ENCODE data around the gene FAM114A1.

Gene FAM114A1

GRCh38 chr4:38867478-38868058, at the start of gene FAM114A1:
Gene FAM114A1, plus strand, starts transcription at chr4:38867806. Its CDS starts 10,273 bp downstream, at chr4:38878079.
- DNase-seq: peak; percentile 17

- no peak for DNase-seq
These were observed 49.1 kb upstream of the FAM114A1 start for GRCh38 chr4:38818441-38818976.

- DNase-seq: no peak
These were observed 48.0 kb upstream of the FAM114A1 start for GRCh38 chr4:38819569-38819968.

GRCh38 chr4:38820329-38821061, 47.1 kb upstream of the FAM114A1 start:
- DNase-seq: no peak

DNA sequence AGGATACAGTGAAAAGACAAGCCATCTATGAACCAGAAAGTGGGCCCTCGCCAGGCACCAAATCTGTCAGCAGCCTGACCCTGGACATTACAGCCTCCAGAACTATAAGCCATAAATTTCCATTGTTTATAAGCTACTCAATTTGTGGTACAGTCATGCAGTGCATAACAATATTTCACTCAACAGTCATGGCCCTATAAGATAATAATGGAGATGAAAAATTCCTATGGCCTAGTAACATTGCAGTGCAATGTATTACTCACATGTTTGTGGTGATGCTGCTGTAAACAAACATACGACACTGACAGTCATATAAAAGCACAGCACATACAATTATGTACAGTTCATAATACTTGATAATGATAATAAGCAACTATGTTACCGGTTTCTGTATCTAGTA, 45.9 kb upstream of the FAM114A1 start:
- DNase-seq: no peak

DNA sequence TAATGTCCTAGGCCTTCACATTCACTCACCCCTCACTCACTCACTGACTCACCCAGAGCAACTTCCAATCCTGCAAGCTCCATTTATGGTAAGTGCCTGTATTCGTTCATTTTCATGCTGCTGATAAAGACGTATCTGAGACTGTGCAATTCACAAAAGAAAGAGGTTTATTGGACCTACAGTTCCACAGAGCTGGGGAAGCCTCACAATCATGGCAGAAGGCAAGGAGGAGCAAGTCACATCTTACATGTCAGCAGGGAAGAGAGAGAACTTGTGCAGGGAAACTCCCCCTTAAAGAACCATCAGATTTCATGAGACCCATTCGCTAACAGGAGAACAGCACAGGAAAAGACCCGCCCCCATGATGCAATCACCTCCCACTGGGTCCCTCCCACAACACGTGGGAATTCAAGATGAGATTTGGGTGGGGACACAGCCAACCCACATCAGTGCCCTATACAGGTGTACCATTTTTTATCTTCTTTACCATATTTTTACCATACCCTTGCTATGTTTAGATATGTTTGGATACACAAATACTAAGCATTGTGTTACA, 44.8 kb upstream of the FAM114A1 start:
- no peak for DNase-seq

DNA sequence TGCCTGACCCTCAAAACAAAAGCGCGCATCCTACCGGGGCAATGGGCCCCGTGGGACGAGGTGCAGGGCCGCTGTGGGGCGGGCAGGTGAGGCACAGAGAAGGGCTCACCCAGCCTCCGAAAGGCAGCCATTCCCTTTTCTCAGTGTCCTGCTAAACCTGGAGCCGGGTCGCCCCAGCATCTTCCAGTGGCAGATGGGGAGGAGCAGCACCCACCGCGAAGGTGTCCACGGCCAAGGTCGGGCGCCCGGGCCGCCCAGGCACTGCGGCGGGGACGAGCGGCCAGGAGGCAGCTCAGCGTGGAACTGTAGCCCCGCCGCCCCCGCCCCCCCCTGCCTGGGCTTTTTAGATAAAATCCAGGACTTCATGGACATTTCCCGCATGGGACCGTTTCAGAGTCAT, 43.8 kb upstream of the FAM114A1 start:
- DNase-seq: no peak

DNA sequence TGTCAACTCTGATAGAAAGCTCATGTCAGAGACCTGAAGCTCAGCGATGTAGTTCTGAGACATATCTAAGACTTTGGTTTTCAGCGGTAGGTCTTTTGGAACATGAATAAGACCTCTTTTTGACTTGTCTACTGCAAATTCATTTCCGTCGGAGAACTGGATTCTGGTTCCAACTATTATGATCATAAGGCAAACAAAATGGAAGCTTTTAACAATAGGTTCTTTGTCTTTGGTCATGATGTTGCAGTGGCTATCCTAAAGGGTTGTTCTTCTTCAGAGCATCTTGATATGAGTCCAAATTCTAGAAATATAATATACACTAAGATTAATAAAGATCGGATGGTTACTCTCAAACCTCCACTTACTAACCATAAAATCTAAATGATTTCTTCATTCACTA, 38.4 kb upstream of the FAM114A1 start:
- DNase-seq: no peak

DNA sequence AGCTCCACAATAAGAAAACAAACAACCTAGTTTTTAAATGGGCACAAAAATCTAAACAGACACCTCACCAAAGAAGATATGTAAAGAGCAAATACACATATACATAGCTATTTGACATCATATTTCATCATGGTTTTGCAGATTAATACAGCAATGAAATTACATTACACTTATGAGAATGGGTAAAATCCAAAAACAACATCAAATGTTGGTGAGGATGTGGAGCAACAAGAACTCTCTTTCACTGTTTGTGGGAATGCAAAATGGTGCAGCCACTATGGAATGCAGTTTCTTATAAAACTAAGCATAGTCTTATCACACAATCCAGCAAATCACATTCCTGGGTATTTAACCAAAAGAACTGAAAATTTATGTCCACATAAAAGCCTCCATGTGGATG, 36.0 kb upstream of the FAM114A1 start:
- no peak for DNase-seq

- no peak for DNase-seq
These were observed 35.4 kb upstream of the FAM114A1 start for GRCh38 chr4:38832206-38832605.

GRCh38 chr4:38832624-38833528, 34.7 kb upstream of the FAM114A1 start:
- DNase-seq: no peak

DNA sequence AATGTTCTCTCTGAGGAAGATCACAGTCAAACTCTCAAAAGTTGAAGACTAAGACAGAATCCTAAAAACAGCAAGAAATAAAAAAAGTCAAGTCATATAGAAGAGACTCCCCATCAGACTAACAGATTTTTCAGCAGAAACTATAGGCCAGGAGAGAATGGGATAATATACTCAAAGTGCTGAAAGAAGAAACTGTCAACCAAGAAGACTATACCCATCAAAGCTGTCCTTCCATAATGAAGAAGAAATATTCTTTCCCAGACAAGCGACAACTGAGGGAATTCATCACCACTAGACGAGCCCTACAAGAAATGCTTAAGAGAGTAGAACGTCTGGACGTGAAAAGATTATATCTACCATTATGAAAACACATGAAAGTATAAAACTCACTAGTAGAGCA, 33.0 kb upstream of the FAM114A1 start:
- DNase-seq: no peak

- DNase-seq: no peak
These were observed 30.3 kb upstream of the FAM114A1 start for GRCh38 chr4:38837334-38837733.

DNA sequence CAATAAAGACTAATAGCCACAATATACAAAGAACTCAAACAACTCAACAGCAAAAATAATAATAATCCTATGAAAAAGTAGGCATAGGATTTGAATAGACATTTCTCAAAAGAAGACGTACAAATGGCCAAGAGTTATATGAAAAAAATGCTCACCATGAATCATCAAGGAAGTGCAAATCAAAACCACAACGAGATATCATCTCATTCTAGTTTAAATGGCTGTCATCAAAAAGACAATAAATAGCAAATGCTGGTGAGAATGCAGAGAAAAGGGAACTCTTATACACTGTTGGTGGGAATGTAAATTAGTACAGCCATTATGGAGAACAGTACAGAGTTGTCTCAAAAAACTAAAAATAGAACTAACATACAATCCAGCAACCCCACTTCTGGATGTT, 29.8 kb upstream of the FAM114A1 start:
- DNase-seq: no peak

DNA sequence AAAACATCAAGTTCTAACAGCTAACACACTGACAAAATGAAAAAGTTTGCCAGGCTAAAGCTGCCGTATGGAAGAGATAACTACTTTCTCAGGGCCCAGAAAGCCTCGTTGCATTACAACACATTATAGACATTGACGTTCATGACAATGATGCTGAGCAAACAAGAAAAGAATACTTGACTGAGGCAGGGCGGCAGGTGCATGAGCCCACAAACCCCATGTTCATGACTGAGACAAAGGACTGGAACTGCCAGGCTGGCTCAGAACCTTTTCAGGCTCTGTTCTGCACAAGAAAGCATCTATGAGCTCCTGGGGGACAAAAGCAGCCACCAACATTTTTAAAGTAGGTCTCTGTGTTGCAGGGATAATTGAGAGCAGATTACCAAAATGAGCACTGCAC, 24.6 kb upstream of the FAM114A1 start:
- DNase-seq: no peak

- no peak for DNase-seq
These were observed 21.6 kb upstream of the FAM114A1 start for GRCh38 chr4:38846015-38846414.

- DNase-seq: no peak
These were observed 12.1 kb upstream of the FAM114A1 start for GRCh38 chr4:38855466-38855865.

- DNase-seq: no peak
These were observed 11.6 kb upstream of the FAM114A1 start for GRCh38 chr4:38856046-38856445.

GRCh38 chr4:38856524-38857337, 10.9 kb upstream of the FAM114A1 start, which contains the start of gene TLR6:
Gene TLR6, minus strand, starts transcription at chr4:38856817. Its CDS starts 27,344 bp downstream, at chr4:38829473.
- DNase-seq: peak; percentile 78

DNA sequence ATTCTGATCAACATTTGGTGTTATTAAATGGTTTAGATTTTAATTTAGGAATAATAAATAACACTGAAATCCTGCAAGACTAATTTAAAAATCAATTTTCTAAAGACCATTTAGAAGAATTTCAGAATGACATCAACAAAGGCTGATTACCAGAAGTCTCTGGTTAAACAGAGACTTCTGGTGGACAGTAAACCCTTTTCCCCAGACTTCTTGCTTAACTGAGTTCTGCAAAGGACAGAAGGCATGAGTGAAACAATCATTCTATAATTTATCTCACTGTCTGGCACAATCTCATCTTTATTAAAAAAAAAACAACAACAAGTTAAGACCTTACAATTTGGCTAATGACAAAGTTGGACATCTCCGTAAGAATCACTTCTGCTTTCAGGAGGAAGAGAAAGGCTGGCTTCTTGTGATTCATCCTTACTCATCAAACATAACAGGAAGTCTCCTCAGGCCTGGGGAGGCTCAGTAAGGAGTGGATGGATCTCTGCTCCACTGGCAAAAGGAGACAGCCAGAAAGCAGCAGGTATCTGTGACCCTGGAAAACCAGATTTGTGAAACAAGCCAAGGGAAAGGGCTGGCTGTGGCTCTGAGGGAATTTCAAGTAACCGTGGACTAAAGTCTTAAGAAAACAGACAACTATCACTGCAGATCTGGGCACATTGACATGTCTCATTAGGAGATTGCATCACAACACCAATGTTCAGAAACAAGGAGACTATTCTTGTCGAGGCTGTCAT, 10.1 kb upstream of the FAM114A1 start:
- DNase-seq: peak; percentile 53

GRCh38 chr4:38858097-38858420, 9.5 kb upstream of the FAM114A1 start:
- no peak for DNase-seq

DNA sequence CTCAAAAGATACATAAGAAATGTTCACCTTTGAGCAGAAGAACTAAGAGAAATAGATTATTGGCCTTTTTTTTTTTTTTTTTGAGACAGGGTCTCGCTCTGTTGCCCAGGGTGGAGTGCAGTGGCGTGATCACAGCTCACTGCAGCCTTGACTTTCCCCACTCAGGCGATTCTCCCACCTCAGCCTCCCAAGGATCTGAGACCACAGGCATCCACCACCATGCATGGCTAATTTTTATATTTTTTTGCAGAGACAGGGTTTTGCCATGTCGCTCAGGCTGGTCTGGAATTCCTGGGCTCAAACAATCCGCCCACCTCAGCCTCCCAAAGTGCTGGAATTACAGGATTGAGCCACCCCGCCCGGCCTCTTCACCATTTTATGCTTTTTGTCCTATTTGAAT, 8.1 kb upstream of the FAM114A1 start:
- DNase-seq: no peak

Data from stimulated activated CD4-positive, alpha-beta T cell treated with anti-CD3 and anti-CD28 coated beads, Interleukin-4, amount 100 ng/mL, for 24 hours (primary cell).